HUES64 (cell line): Measurements from ENCODE around the gene ELAVL1.

ENCODE experiments used
- H3K27ac ChIP-seq: 2 replicates; pipeline ENCODE4 v1.7.0; 2013; ENCODE audit warnings: low read depth, low read length, inconsistent platforms
- H3K27me3 ChIP-seq: 2 replicates; pipeline ENCODE4 v1.6.1; 2013; ENCODE audit warnings: mild to moderate bottlenecking, low read length; ENCODE audit not compliant: insufficient read depth
- H3K36me3 ChIP-seq: 2 replicates; pipeline ENCODE4 v1.6.1; 2013; ENCODE audit warnings: mild to moderate bottlenecking, low read length; ENCODE audit not compliant: insufficient read depth
- H3K4me1 ChIP-seq: 2 replicates; pipeline ENCODE4 v1.6.1; 2013; ENCODE audit warnings: mild to moderate bottlenecking, low read length, moderate library complexity; ENCODE audit not compliant: insufficient read depth
- H3K4me3 ChIP-seq: 2 replicates; pipeline ENCODE4 v1.5.1; 2013; ENCODE audit warnings: mild to moderate bottlenecking, low read length, moderate library complexity
- H3K9ac ChIP-seq: 2 replicates; pipeline ENCODE4 v1.6.1; 2013; ENCODE audit warnings: mild to moderate bottlenecking, low read depth, low read length
- H3K9me3 ChIP-seq: 2 replicates; pipeline ENCODE4 v1.6.1; 2013; ENCODE audit warnings: low read depth, low read length; ENCODE audit not compliant: insufficient read depth
- WGBS: fragments of 150-250, 120-280 bp; methylation state at CpG from one replicate; pipeline ENCODE4 v1.1.7; 2013; ENCODE audit warnings: missing lambda C conversion rate; 5-methylcytosine and 5-hydroxymethylcytosine counted together

Gene ELAVL1

GRCh38 chr19:8020681-8021080, 15.2 kb upstream of the ELAVL1 start:
- Histone ChIP-seq H3K36me3 (no peaks in the 10 kb centered on the region), H3K9ac (no peak overlapping the region), H3K9me3 (no peaks in the 10 kb centered on the region), H3K4me1 (no peaks in the 10 kb centered on the region), H3K4me3 (no peak overlapping the region), H3K27me3 (no peaks in the 10 kb centered on the region), H3K27ac (no peak overlapping the region)
- WGBS: 95% methylated on average over 9 of the region's 9 CpGs

GRCh38 chr19:8017808-8018207, 12.4 kb upstream of the ELAVL1 start:
- H3K4me3 ChIP-seq: no peak overlapping the region
- no peaks in the 10 kb centered on the region for H3K4me1 ChIP-seq
- H3K9me3 ChIP-seq: no peaks in the 10 kb centered on the region
- H3K36me3 ChIP-seq: no peaks in the 10 kb centered on the region
- WGBS: 90% methylated on average over 14 of the region's 14 CpGs
- H3K27me3 ChIP-seq: no peaks in the 10 kb centered on the region
- no peak overlapping the region for H3K9ac ChIP-seq
- no peak overlapping the region for H3K27ac ChIP-seq

GRCh38 chr19:8004723-8005513, 523 bp downstream of the ELAVL1 start:
- H3K27ac ChIP-seq: peak overlapping the region; percentile 53
- H3K4me1 ChIP-seq: peaks cover 18% of the 10 kb centered on the region
- peaks cover 16% of the 10 kb centered on the region for H3K36me3 ChIP-seq
- H3K4me3 ChIP-seq: peak overlapping the region; percentile 80
- no peaks in the 10 kb centered on the region for H3K9me3 ChIP-seq
- under 1% methylated on average over 74 of the region's 74 CpGs for WGBS
- peak overlapping the region; percentile 86 for H3K9ac ChIP-seq
- no peaks in the 10 kb centered on the region for H3K27me3 ChIP-seq

GRCh38 chr19:8004001-8004400, 1.4 kb downstream of the ELAVL1 start:
- Histone ChIP-seq H3K9ac (peak overlapping the region; percentile 86; the same call in 1 of the 2 replicates), H3K9me3 (no peaks in the 10 kb centered on the region), H3K27me3 (no peaks in the 10 kb centered on the region), H3K27ac (no peak overlapping the region), H3K4me1 (peaks cover 18% of the 10 kb centered on the region), H3K36me3 (peaks cover 19% of the 10 kb centered on the region), H3K4me3 (peak overlapping the region; percentile 80)
- WGBS: 81% methylated on average over 6 of the region's 6 CpGs

GRCh38 chr19:8001995-8002849, 3.2 kb downstream of the ELAVL1 start:
- H3K27me3 ChIP-seq: no peaks in the 10 kb centered on the region
- peak overlapping the region; percentile 62 for H3K27ac ChIP-seq
- H3K9me3 ChIP-seq: no peaks in the 10 kb centered on the region
- H3K9ac ChIP-seq: peak overlapping the region; percentile 44
- peaks cover 18% of the 10 kb centered on the region for H3K4me1 ChIP-seq
- H3K4me3 ChIP-seq: peak overlapping the region; percentile 43
- WGBS: 19% methylated on average over 27 of the region's 27 CpGs
- H3K36me3 ChIP-seq: peaks cover 15% of the 10 kb centered on the region

GRCh38 chr19:8001651-8001994, 3.8 kb downstream of the ELAVL1 start:
- H3K27me3 ChIP-seq: no peaks in the 10 kb centered on the region
- 92% methylated on average over 5 of the region's 5 CpGs for WGBS
- H3K9ac ChIP-seq: 0 out of 2 replicates have a peak overlapping the region, but pooled peaks have one; percentile 44
- no peaks in the 10 kb centered on the region for H3K9me3 ChIP-seq
- H3K36me3 ChIP-seq: peaks cover 18% of the 10 kb centered on the region
- peaks cover 18% of the 10 kb centered on the region for H3K4me1 ChIP-seq
- H3K27ac ChIP-seq: peak overlapping the region; percentile 62; the same call in 1 of the 2 replicates
- H3K4me3 ChIP-seq: 0 out of 2 replicates have a peak overlapping the region, but pooled peaks have one; percentile 43

GRCh38 chr19:8000298-8001038, 5.0 kb downstream of the ELAVL1 start:
- H3K36me3 ChIP-seq: peaks cover 18% of the 10 kb centered on the region
- no peak overlapping the region for H3K9ac ChIP-seq
- no peaks in the 10 kb centered on the region for H3K27me3 ChIP-seq
- H3K27ac ChIP-seq: no peak overlapping the region
- no peaks in the 10 kb centered on the region for H3K9me3 ChIP-seq
- H3K4me3 ChIP-seq: no peak overlapping the region
- H3K4me1 ChIP-seq: peaks cover 16% of the 10 kb centered on the region
- WGBS: 95% methylated on average over 6 of the region's 6 CpGs

- 95% methylated on average over 4 of the region's 4 CpGs for WGBS
- Histone ChIP-seq H3K27me3 (no peaks in the 10 kb centered on the region), H3K27ac (no peak overlapping the region), H3K9ac (no peak overlapping the region), H3K9me3 (no peaks in the 10 kb centered on the region), H3K4me1 (peaks cover 19% of the 10 kb centered on the region), H3K36me3 (peaks cover 18% of the 10 kb centered on the region), H3K4me3 (no peak overlapping the region)
These were observed 6.1 kb downstream of the ELAVL1 start for GRCh38 chr19:7999376-7999775.

- Histone ChIP-seq H3K27me3 (no peaks in the 10 kb centered on the region), H3K27ac (no peak overlapping the region), H3K4me3 (no peak overlapping the region), H3K4me1 (peaks cover 17% of the 10 kb centered on the region), H3K9ac (no peak overlapping the region), H3K36me3 (peaks cover 23% of the 10 kb centered on the region), H3K9me3 (no peaks in the 10 kb centered on the region)
- 90% methylated on average over 10 of the region's 12 CpGs for WGBS
These were observed 7.5 kb downstream of the ELAVL1 start for GRCh38 chr19:7997809-7998480.

- H3K9me3 ChIP-seq: no peaks in the 10 kb centered on the region
- H3K36me3 ChIP-seq: peaks cover 33% of the 10 kb centered on the region
- no peak overlapping the region for H3K27ac ChIP-seq
- H3K9ac ChIP-seq: no peak overlapping the region
- H3K4me1 ChIP-seq: peaks cover 9% of the 10 kb centered on the region; the same call in 1 of the 2 replicates
- no peaks in the 10 kb centered on the region for H3K27me3 ChIP-seq
- WGBS: 97% methylated on average over 1 of the region's 3 CpGs
- H3K4me3 ChIP-seq: no peak overlapping the region
These were observed 8.6 kb downstream of the ELAVL1 start for GRCh38 chr19:7996883-7997282.
